Muscle of arm (tissue), 12 donors: ENCODE measurements around the gene TMEM170B. TPM values are rescaled to one million over a fixed set of nuclear protein-coding genes. Genes with fewer than 3 reads are reported as not detected.
A peak's percentile ranks its signal among the peaks of the same experiment; 100 is the strongest.
"Not testable (repeated sequence)": the region's sequence is repeated elsewhere in the genome, so short reads cannot be mapped to it uniquely, and the experiment has no call there.

Source experiments
- DNase-seq: peaks from one replicate; pipeline ENCODE4 v3.0.0-alpha.2; 2013
- polyA plus RNA-seq, 12 donors: library from polyadenylated mRNA; unstranded; fragments of 120-200 nt; gene quantifications; one replicate each; pipeline ENCODE4 v1.2.1, GENCODE V29; 2013; ENCODE audit not compliant: insufficient read length in 12 of 12

TMEM170B gene
- polyA plus RNA-seq, 12 donors = 3.8 to 9.2 (median 6.3) TPM; not detected in 1

- DNase-seq = peak; percentile 11
Observed at GRCh38 chr6:11525468-11526155, 11.9 kb upstream of the TMEM170B start.

GRCh38 chr6:11526156-11526505 lies 11.4 kb upstream of the TMEM170B start:
- no peak for DNase-seq

GRCh38 chr6:11527274-11527870 lies 10.2 kb upstream of the TMEM170B start:
- no peak for DNase-seq

- DNase-seq = no peak
Observed at GRCh38 chr6:11528996-11529395, 8.6 kb upstream of the TMEM170B start.

- DNase-seq = no peak
Observed at GRCh38 chr6:11532097-11532496, 5.5 kb upstream of the TMEM170B start.

GRCh38 chr6:11534561-11534960 lies 3.0 kb upstream of the TMEM170B start:
- DNase-seq = no peak

GRCh38 chr6:11535801-11536230 lies 1.7 kb upstream of the TMEM170B start:
- DNase-seq = peak; percentile 17

- DNase-seq = peak; percentile 7
Observed at GRCh38 chr6:11536795-11537194, 754 bp upstream of the TMEM170B start.

- DNase-seq = peak; percentile 34
Observed at GRCh38 chr6:11538052-11538818, 686 bp downstream of the TMEM170B start.

- no peak for DNase-seq
Observed at GRCh38 chr6:11538819-11539468, 1.4 kb downstream of the TMEM170B start.

GRCh38 chr6:11542863-11543262 lies 5.3 kb downstream of the TMEM170B start:
- DNase-seq = no peak

- no peak for DNase-seq
Observed at GRCh38 chr6:11543919-11544518, 6.5 kb downstream of the TMEM170B start.

GRCh38 chr6:11547846-11548245 lies 10.3 kb downstream of the TMEM170B start:
- not testable (repeated sequence) for DNase-seq

- DNase-seq = not testable (repeated sequence)
Observed at GRCh38 chr6:11548578-11548977, 11.0 kb downstream of the TMEM170B start.

GRCh38 chr6:11551053-11551452 lies 13.5 kb downstream of the TMEM170B start:
- no peak for DNase-seq

- no peak for DNase-seq
Observed at GRCh38 chr6:11552442-11552841, 14.9 kb downstream of the TMEM170B start.

- DNase-seq = no peak
Observed at GRCh38 chr6:11553824-11554223, 16.3 kb downstream of the TMEM170B start.

GRCh38 chr6:11556309-11556708 lies 18.8 kb downstream of the TMEM170B start:
- no peak for DNase-seq

GRCh38 chr6:11563793-11564192 lies 26.2 kb downstream of the TMEM170B start:
- DNase-seq = no peak

- no peak for DNase-seq
Observed at GRCh38 chr6:11566609-11567008, 29.1 kb downstream of the TMEM170B start.

GRCh38 chr6:11571073-11571472 lies 33.5 kb downstream of the TMEM170B start:
- no peak for DNase-seq
